Activated T-helper 1 cell treated with Interleukin-2 at 50 U/mL for 16 hours (primary cell): ENCODE results near the gene LAMC1.

Experiments
- DNase-seq: peaks from one replicate; pipeline ENCODE4 v3.0.0-alpha.2; 2020; ENCODE audit warnings: low read depth

Gene LAMC1

DNA sequence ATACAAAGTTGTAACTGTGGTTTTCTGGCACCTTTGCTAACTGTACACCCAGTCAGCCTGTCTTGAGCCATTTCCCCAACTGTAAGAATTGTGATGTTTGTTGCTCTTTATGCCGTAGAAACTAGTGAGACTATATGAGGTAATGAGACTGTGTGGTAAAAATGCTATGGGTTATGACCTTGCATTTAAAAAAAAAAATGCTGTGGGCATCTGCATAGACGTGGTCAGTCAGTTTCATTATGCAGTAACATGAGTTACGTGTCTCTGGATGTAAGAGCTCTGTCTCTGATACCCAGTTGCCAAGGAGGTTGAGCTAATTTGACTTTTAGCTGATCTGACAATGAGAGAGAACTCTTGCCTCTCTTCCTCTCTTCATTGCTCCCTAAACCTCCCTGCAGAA is 82.2 kb downstream of the LAMC1 start:
- no peak for DNase-seq

DNA sequence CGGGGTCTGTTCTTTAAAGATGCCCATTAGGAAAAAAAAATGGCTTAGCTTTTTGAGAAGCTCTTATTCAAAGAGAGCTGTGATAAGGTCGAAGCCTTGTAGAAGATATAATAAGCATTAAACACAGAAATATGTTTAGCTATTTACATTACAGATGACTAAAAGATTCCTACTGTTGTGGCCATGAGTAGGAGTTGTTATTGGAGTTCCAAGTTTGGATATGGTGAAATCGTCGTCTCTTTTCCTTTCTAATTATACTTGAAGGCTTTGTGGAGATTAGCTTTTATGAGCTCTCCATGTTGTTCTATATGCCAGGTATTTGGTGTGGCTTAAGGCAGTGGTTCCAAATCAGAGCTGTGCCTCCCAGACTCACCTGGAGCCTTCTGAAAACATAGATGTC is 82.9 kb downstream of the LAMC1 start:
- DNase-seq = no peak

DNA sequence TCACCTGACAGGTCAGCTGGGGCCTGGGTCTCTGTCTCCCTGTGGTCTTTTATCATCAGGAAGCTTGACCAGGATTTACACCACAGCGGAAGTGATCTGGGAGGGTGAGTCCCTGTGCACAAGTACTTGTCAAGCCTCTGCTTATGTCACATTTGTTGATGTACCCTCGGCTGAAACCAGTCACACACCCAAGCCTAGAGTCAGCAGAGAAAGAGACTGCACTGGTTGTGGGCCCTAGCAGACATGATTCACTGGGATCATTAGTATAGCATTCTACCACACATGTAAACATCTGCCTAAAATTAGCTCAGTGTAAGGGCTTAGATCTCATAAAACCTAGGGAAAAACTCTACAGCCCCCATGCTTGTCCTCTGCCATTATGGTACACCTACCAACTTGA is 83.5 kb downstream of the LAMC1 start:
- DNase-seq = no peak

DNA sequence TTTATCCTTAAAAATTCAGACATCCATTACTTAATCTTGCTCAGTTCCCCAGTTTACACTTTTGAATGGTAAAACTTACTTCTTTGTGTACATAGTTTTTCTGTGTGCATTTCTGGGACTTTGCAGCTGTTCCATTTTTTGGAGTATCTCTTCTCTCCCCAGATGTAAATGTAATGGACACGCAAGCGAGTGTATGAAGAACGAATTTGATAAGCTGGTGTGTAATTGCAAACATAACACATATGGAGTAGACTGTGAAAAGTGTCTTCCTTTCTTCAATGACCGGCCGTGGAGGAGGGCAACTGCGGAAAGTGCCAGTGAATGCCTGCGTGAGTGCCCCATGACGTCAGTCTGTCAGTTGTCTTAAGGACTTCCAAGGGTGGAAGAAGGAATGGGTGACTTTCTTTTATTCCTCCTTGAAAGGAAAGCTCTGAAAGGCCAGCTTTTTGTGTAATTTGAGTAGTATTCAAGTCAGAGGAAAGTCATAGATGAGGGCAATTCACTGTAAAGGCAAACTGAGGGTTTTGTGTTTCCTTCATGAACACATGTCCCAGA is 87.2 kb downstream of the LAMC1 start:
- no peak for DNase-seq

DNA sequence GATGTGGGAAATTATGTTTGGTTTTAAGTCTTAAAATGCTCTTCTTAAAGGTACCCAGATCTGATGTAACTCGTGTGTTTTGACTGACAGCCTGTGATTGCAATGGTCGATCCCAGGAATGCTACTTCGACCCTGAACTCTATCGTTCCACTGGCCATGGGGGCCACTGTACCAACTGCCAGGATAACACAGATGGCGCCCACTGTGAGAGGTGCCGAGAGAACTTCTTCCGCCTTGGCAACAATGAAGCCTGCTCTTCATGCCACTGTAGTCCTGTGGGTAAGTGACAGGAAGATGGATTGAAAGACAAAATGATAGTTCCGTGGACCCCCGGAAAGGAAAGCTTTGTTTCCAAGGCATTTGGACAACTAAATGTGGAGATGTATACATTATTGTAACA is 91.2 kb downstream of the LAMC1 start:
- no peak for DNase-seq

DNA sequence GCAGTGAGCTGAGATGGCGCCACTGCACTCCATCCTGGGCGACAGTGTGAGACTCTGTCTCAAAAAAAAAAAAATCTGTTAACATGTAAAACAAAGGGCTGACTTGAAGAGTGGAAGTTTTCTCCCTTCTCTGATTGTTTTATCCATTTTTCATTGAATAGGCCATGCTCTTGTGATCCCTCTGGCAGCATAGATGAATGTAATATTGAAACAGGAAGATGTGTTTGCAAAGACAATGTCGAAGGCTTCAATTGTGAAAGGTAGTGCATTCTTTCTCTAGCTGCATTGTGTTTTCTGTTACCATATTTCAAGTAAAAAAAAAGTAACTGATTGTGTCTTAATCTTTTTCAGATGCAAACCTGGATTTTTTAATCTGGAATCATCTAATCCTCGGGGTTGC is 93.2 kb downstream of the LAMC1 start:
- DNase-seq = no peak

DNA sequence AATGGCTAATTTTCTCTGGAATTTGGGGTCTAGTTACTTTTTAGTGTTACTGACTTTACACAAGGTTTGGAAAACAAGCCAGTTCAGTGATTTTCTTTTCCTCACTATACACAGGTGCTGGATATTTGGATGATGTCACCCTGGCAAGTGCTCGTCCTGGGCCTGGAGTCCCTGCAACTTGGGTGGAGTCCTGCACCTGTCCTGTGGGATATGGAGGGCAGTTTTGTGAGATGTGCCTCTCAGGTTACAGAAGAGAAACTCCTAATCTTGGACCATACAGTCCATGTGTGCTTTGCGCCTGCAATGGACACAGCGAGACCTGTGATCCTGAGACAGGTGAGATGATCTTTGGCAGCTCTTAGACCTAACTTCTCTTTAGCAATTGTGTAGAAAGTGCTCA is 98.4 kb downstream of the LAMC1 start:
- no peak for DNase-seq

DNA sequence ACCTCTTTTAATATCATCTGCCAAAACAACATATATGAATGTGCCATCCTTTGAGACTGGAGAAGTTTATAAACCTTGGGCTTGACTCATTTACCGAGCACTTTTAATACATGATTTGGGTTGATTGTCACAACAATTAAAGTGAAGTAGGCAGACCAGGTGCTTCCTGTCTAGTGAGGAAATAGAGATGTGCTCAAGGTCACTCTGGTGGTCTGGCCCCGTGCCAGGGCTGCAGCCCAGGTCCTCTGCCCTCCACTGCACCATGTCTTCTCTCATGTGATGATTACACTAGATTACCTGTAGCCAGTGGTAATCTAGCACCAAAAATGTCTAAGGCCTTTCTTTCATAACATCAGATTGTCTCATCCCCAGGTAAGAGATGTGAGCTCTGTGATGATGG is 101.0 kb downstream of the LAMC1 start:
- DNase-seq = no peak

DNA sequence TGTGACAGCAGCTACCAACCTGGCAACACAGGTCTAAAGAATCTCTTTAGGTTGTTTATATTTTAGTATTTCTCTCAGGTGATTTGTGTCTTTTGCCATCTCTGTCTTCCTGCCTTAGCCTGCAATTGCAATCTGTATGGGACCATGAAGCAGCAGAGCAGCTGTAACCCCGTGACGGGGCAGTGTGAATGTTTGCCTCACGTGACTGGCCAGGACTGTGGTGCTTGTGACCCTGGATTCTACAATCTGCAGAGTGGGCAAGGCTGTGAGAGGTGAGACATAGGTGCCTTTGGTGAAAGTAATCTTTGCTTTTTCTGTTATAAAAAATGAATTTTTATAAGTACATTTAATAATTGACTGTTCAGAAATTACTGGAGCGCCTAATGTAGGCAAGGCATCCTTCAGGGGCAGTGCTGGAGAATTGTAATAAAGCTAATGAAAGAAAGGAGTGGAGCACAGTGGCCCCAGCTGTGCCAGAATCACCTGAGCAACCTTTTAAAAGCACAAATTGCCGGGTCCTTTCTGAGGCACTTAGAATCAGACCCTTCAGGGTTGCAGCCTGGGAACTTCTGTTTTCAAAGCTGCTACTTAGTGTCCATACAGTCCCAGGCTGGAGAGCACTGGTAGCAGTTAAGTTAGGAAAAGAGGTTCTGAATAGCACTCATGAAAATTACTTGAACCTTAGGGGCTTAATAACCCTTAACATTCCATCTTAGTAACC is 102.2 kb downstream of the LAMC1 start:
- no peak for DNase-seq

DNA sequence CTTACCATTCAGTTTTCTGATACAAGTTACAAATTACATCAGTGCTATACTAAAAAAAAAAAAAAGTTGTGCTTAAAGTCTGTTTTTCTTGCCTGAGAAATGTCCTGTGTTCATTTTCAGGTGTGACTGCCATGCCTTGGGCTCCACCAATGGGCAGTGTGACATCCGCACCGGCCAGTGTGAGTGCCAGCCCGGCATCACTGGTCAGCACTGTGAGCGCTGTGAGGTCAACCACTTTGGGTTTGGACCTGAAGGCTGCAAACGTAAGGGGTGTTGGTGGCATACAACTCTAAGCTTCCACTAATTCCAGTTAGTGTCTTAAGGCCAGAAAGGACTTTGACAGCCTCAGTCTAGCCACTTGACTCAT is 102.8 kb downstream of the LAMC1 start:
- no peak for DNase-seq

DNA sequence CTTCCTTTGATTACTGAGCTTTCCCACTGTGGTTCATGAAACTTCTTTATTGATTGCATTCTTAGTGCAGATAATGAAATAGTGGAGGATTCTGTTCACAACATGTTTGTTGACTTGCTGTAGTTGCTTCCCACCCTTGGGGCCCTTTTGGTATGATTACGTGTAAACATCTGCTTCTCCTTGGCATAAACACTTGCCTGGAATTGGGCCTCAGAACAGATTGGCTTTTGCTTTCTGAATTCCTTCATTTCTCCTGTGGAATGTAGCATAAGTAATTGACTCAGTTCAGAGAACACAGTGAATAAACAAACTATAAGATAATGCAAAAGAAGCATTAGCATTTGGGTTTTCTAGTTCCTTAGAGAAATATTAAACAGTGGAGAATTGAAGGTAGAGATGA is 103.3 kb downstream of the LAMC1 start:
- no peak for DNase-seq

DNA sequence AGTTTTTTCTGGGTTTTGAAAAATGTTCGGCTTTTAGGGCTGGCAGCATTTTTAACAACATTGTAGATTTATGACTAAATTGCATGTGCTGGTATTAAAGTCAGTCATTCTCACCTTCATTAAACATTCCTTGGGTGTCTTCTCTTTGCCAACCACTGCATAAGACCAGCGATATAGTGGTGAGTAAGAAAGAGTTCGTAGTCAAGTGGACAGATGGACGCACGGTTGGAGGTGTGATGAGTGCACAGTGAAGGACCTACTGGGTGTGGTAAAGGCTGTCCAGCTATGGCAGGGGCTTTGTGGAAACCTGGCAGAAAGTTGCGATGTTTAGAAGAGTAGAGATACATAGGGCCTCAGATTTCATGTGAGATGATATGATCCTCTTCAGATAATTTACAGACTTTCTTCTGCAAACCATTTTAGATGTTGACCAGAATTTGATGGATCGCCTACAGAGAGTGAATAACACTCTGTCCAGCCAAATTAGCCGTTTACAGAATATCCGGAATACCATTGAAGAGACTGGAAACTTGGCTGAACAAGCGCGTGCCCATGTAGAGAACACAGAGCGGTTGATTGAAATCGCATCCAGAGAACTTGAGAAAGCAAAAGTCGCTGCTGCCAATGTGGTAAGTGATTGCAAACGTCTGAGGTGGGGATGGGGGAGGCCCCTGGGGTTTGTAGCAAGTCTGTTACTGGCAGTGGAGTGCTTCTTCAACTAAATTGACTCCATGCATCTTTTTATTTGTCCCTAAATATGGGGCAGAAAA is 106.9 kb downstream of the LAMC1 start:
- no peak for DNase-seq

DNA sequence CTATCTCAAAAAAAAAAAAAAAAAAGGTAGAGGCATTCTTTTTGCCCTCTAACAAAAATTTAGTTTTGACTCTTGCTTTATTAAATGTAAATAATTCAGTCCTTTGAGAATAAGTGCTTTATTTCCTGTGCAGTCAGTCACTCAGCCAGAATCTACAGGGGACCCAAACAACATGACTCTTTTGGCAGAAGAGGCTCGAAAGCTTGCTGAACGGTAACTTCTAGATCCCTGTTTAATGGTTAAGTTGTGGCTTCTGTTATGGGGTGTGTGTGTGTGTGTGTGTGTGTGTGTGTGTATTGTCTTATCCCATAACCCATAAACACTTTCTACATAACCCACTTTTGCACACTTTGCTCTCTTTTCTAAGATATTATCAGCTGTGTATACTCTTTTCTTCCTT is 107.9 kb downstream of the LAMC1 start:
- DNase-seq = no peak

DNA sequence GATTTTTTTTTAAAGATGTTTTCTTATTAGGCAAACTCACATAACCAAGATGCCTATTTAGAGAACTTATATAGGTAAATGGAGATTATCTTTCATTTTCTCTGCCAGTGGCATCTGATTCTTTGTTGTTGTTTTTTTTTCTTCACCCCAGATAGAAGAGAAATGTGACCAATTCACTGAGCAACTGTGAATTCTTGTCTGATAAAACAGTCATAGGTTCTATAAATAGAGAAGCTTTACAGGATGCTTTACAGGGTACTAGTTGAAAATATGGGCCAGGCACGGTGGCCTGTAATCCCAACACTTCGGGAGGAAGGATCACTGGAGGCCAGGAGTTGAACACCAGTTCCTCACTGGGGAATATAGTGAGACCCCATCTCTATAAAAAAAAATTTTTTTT is 112.1 kb downstream of the LAMC1 start:
- no peak for DNase-seq

DNA sequence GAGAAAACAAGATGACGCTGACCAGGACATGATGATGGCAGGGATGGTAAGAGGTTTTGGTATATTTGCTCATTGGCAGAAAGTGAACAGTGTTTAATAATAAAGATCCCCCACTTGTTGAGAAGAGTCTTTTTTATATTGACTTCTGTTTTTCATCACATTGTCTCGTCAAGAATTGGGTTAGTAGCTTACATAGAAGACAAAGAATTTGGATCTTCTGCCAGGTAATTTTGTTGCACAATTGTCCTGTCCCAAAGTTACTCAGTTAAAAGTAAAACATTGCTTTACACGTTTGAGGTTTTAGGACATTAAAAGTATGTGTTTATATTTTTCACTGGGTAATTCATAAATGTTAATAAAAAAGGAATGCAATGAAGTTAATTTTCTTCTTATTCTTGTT is 114.6 kb downstream of the LAMC1 start:
- no peak for DNase-seq

DNA sequence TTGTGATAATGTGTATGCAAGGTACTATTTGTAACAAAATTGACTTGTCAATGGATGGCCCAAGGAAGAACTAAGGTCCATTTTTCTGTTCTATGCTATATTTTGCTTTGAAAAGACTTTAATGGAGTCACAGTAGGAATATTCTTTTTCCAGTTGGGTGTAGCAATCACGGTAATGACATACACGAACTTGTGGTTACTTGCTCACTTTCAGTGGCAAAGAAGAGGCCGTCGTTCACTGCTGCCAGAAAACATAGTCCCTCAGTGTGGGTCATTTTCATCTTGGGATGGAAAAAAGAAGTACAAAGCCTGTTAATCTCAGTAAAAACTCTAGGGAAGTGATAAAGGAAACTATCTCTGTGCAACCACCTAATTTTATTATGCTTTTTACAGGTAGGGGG is 115.1 kb downstream of the LAMC1 start:
- DNase-seq = no peak

DNA sequence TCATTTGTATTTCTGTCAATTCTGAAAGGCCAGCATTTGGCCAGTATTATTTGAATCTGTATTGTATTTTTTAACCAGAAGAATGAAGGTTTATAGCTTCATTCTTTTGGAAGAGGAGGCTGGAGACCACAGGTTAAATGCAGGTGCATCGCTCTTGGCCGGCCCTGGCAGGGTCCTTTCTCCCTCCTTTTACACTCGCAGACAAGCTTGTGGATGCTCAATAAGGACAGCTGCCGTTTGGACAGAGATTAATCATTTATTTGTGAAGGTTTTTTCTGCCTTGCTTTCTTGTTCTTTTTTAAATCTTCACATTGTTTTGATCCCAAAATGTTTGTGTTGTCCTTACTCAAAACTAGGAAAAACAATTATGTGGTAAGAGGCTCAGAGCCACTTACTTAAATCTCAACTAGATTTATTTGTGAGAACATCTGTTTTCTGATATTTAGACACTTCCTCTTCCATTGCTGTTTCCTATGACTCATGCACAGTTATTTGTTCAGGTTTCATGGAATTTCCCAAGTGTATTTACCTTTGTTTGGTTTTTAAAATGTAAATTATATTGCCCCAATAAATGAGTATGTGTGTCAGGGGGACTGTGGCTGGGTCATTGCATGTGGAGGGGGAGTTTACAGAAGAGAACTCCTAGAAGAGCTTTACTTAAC is 116.2 kb downstream of the LAMC1 start:
- DNase-seq = no peak

DNA sequence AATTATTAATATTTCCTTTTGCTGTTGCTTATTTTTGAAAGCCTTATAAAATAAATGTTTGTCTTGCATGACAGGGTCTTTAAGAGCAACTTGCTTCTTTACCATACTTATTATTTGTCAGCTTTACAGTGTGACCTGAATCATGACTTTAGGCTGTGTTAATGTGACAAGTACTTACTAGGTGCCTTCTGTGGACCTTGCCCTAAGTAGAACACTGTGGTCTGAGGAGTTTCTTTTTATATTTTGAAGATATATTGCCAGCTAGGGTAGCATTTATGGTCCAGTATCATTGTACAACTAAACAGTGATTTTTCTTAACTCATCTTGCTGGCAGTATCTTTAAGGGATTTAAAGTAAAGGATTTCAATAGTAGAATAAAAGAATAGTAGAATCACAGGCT is 117.4 kb downstream of the LAMC1 start:
- no peak for DNase-seq

DNA sequence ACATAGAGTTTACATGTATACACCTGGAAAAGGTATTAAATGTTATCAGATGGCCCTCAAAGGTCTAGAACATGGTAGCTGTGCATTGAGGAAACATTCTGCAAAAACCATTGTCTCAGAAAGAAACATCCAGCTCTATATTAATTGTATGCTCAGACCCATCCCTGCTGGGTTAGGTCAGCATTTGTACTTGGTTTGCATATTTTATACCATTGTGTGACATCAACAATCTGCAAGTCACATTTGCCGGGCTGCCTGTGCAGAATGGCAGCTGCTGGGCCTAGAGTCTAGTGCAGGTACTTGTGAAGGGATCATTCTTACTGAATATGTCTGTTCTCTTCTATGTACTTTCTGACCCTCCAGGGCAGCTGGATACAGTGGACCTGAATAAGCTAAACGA is 119.0 kb downstream of the LAMC1 start:
- DNase-seq = no peak

DNA sequence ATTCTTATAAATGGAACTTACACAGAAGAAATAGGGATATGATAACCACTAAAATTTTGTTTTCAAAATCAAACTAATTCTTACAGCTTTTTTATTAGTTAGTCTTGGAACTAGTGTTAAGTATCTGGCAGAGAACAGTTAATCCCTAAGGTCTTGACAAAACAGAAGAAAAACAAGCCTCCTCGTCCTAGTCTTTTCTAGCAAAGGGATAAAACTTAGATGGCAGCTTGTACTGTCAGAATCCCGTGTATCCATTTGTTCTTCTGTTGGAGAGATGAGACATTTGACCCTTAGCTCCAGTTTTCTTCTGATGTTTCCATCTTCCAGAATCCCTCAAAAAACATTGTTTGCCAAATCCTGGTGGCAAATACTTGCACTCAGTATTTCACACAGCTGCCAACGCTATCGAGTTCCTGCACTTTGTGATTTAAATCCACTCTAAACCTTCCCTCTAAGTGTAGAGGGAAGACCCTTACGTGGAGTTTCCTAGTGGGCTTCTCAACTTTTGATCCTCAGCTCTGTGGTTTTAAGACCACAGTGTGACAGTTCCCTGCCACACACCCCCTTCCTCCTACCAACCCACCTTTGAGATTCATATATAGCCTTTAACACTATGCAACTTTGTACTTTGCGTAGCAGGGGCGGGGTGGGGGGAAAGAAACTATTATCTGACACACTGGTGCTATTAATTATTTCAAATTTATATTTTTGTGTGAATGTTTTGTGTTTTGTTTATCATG is 120.5 kb downstream of the LAMC1 start:
- no peak for DNase-seq

DNA sequence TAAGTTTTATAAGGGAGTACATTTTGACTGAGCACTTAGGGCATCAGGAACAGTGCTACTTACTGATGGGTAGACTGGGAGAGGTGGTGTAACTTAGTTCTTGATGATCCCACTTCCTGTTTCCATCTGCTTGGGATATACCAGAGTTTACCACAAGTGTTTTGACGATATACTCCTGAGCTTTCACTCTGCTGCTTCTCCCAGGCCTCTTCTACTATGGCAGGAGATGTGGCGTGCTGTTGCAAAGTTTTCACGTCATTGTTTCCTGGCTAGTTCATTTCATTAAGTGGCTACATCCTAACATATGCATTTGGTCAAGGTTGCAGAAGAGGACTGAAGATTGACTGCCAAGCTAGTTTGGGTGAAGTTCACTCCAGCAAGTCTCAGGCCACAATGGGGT is 121.5 kb downstream of the LAMC1 start:
- DNase-seq = no peak

DNA sequence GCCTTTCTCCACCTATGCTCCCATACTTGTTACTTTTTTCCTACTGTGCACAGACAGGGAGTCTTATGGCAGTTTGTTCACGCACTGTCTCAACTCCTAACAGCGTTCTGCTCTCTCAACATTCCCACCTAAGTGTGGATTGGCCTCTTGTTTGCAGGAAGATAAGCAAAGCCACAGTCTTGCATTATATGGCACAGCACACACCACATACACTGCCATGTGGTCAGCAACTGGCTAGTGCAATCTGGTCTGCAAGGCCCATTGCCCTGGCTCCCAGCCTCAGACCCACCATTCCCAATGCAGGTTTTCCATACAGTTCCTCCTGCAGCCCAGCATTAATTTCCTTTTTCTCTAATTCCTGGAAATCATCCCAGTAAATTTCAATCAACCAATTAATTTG is 124.5 kb downstream of the LAMC1 start:
- no peak for DNase-seq
